NCI-H146 treated with DMSO at 0.1 percent for 48 hours (cell line): ENCODE results near the gene UBQLNL.

ENCODE experiments used
- DNase-seq: peaks from one replicate; lab custom pipeline; 2025; ENCODE audit not compliant: unreplicated experiment; lab: John Stamatoyannopoulos, UW

UBQLNL gene

GRCh38 chr11:5507933-5508305 is 8.6 kb downstream of the UBQLNL start:
- no peak for DNase-seq

DNA sequence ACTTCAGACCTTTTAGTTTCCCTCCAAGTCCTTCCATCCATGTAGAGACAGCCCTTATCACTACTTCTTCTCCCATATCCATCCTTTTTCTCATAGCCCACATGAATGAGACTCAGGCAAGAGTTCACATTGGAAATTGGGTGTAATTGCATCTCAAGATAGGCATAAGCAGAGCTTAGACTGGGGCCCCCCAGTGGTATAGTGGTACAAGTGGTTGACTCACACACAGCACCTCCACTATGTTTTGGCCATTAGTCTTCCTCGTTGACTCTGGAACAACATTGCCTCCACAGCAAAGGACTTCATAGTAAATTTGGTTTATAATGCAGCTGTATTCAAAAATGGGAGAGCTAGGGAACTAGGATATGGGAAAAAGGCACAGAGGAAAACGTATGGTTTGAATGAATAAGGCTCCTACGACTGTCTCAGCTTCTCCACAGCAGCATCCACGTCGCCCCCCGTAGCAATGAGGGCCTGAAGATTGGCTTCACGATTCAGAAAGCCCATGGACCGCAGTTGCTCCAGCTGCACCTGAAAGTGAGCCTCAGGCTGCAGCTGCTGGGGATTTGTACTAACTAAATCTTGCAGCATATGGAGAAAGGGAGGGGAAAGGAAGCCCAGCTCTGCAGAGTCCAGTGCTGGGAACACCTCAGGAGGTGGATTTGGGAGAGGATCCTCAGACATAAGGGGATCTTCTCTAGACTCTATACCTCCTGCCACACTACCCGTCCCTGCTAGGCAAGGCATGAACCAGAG is 9.1 kb downstream of the UBQLNL start:
- DNase-seq = no peak

- no peak for DNase-seq
Observed at GRCh38 chr11:5505363-5506048, 11.0 kb downstream of the UBQLNL start.

DNA sequence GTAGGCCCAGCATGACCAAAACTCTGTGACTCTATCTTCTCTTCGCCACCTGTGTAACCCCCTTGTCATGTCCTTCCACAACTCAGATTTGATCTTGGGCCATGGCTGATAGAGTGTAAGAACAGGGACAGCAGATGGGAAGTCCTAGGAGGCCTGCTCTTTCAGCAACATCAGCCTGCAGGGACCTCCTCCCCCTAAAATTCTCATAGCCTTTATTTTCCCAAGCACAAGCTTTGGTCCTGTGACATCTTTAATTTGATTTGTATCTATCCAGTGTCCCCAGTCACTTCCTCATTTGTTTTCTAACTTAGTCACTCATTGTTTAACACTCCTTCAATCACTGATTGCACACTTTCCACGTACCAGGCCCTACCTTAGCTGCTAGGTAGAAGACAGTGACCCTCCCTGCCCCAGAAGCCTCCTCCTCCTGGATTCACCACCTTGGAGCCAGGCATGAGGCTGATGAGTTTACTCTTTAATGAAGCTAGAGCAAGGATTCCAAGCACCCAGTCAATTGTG is 12.0 kb downstream of the UBQLNL start:
- DNase-seq = no peak

DNA sequence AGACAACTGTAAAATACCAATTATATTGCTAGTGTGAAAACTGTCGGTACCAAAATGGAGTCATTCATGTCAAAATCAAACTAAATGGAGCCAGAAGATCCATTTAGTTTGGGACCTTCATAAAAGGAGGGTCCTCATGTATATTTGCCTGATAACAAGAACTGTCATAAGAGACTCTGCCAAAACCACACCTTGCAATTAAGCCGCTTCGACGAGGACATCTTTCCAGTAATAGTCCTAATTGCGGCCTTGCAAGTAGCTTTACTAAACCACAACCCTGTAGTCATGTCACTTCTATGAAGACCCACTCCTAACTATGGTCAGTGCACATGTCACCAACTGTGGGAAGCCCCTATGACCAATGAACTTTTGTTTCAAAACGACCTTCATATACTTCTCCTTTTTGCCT is 16.1 kb downstream of the UBQLNL start:
- no peak for DNase-seq

DNA sequence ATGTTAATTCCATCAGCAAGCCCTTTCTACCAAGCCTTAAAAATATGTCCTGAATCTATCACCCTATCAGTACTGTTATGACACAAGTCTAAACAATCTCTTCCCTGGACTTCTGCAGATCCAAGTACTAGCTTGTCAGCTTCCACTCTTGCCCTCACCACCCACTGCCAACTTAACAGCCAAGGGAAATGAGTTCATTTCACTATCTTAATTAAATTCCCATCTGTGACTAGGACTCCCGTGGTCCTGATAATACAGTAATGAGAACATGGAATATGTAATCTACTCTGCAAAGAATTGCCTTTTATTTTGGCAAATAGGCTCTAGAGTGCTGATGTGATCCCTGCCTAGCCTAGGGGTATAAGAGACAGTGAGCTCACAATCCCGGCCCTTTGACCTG is 16.8 kb downstream of the UBQLNL start:
- DNase-seq = no peak

DNA sequence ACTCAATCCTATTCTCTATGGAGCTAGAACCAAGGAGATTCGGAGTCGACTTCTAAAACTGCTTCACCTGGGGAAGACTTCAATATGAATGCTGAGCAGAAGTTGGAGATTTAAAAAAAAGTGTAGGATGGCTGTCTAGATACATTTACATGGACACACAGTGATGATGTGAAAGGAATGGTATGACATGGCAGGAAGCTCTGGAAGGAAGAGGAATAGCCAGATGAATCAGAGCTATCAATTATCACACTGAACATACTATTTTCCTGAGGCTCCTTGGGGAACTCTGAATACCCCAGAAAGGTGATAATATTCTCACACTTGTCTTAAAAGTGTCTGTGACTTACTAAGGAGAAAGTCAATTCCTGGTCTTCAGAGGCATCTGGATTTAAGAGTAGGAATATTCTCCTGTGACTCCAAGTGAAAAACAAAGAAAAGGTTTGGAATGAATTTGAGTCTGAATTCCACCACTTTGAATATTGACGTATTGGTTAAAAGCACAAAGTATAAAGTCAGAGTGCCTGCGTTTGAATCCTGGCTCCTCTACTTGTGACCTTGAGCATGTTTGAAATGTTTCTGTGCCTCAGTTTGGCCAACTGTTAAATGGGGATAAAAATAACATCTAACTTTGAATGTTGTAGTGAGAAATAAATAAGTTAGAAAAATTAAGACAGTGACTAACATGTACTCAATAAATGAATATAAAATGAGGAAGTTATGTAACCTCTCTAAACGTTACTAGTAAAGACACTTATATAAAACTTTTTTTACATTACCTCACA is 26.7 kb downstream of the UBQLNL start:
- no peak for DNase-seq

DNA sequence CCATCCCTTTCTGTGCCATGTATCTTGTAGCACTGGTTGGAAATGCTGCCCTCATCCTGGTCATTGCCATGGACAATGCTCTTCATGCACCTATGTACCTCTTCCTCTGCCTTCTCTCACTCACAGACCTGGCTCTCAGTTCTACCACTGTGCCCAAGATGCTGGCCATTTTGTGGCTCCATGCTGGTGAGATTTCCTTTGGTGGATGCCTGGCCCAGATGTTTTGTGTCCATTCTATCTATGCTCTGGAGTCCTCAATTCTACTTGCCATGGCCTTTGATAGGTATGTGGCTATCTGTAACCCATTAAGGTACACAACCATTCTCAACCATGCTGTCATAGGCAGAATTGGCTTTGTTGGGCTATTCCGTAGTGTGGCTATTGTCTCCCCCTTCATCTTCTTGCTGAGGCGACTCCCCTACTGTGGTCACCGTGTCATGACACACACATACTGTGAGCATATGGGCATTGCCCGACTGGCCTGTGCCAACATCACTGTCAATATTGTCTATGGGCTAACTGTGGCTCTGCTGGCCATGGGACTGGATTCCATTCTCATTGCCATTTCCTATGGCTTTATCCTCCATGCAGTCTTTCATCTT is 27.6 kb downstream of the UBQLNL start:
- DNase-seq = no peak

DNA sequence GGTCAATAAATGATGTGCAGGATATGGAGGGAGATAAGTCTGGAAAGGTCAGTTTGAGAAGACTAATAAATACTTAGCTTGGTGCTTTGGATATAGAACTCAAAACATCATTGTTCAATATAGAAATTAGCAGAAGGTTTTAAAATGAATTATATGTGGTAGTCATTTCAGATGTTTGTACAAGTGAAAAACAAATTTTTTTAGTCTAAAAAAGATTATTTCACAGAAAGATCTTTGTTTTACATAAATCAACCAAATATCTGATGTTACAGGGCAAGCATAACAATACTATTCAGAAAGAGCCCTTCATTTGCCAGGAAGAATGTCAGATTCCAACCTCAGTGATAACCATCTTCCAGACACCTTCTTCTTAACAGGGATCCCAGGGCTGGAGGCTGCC is 28.1 kb downstream of the UBQLNL start, which contains the start of gene OR52D1:
OR52D1 (plus strand) TSS at position 301 of the 400 bp plus-strand sequence; CDS start at position 323, 22 bp downstream.
- no peak for DNase-seq

DNA sequence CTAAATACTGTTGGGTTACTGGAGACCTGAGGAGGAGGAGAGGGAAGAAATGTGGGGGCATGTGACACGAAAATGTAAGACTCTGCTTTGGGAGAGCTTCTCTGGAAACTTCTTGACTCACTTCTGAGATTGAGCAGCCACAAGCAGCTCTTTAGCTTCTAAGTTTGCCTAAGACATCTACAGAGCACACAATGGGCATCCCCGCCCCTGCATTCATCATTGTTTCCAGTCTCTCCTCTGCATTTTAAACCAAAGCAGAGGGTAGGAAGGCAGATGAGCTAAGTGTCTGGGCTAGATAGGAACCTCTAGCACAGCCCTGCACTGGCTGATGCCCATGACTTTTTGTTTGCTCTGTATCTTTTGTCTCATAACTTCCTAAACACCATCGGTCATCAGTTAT is 30.1 kb downstream of the UBQLNL start:
- no peak for DNase-seq

DNA sequence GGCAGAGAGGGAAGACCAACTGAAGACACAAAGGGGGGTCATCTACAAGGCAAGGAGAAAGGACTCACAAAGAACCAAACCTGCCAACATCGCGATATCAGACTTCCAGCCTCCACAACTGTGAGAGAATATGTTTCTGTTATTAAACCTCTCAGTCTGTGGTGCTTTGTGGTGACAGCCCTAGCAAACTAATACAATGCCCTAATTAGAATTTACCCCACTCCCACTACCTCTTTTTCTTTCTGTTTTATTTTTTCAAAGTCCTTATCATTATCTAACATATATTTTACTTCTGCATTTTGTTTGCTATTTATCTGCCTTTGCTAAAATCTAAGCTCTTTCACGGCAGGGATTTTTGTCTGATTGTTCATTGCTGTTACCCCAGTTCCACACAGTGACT is 30.5 kb downstream of the UBQLNL start:
- DNase-seq = no peak

GRCh38 chr11:5476186-5476819 is 40.2 kb downstream of the UBQLNL start:
- DNase-seq = no peak

DNA sequence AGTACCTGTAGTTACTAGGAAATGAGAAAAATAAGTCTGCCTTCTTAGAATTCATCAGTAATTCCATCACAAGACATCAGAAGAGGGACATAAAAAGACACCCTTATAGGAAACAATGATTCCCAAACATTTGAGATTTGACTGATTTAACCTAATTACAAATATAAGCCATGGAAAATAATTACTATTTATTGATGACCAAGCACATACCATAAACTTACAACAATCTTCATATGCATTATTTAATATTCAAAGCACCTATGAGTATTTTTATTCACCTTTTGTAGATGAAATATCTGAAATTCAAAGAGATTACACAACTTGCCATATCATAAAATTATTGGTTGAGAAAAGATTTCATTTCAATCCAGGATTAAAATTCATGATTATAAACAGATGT is 42.6 kb downstream of the UBQLNL start:
- no peak for DNase-seq

- DNase-seq = no peak
Observed at GRCh38 chr11:5467527-5467926, 49.0 kb downstream of the UBQLNL start.
